ENCODE results near the gene ING5.
"Not testable (repeated sequence)": the region's sequence is repeated elsewhere in the genome, so short reads cannot be mapped to it uniquely, and the experiment has no call there.

The ING5 gene

GRCh38 chr2:241742320-241742939 lies 40.6 kb downstream of the ING5 start:
- FAIRE-seq: no peak

- FAIRE-seq: not testable (repeated sequence)
Measured at GRCh38 chr2:241743008-241743407, 41.2 kb downstream of the ING5 start.

- no peak for FAIRE-seq
Measured at GRCh38 chr2:241743620-241744019, 41.8 kb downstream of the ING5 start.

- FAIRE-seq: no peak
Measured at GRCh38 chr2:241744028-241744754, 42.4 kb downstream of the ING5 start.

- no peak for FAIRE-seq
Measured at GRCh38 chr2:241745276-241745675, 43.4 kb downstream of the ING5 start.

GRCh38 chr2:241746084-241746483 lies 44.2 kb downstream of the ING5 start:
- no peak for FAIRE-seq

GRCh38 chr2:241748468-241749256 lies 46.8 kb downstream of the ING5 start:
- FAIRE-seq: no peak

GRCh38 chr2:241750076-241750840 lies 48.4 kb downstream of the ING5 start:
- FAIRE-seq: no peak

GRCh38 chr2:241751152-241751551 lies 49.3 kb downstream of the ING5 start:
- no peak for FAIRE-seq

GRCh38 chr2:241751776-241752175 lies 49.9 kb downstream of the ING5 start:
- no peak for FAIRE-seq

- no peak for FAIRE-seq
Measured at GRCh38 chr2:241752253-241752652, 50.4 kb downstream of the ING5 start.

- no peak for FAIRE-seq
Measured at GRCh38 chr2:241752689-241753276, 50.9 kb downstream of the ING5 start.

GRCh38 chr2:241753493-241753892 lies 51.7 kb downstream of the ING5 start:
- FAIRE-seq: no peak

- FAIRE-seq: no peak
Measured at GRCh38 chr2:241754042-241754441, 52.2 kb downstream of the ING5 start.

GRCh38 chr2:241755166-241755565 lies 53.3 kb downstream of the ING5 start:
- no peak for FAIRE-seq

GRCh38 chr2:241755777-241756176 lies 53.9 kb downstream of the ING5 start:
- FAIRE-seq: no peak

GRCh38 chr2:241759067-241759807 lies 57.4 kb downstream of the ING5 start:
- FAIRE-seq: no peak

- FAIRE-seq: not testable (repeated sequence)
Measured at GRCh38 chr2:241759893-241760292, 58.1 kb downstream of the ING5 start.

- FAIRE-seq: no peak
Measured at GRCh38 chr2:241760301-241760771, 58.5 kb downstream of the ING5 start.

GRCh38 chr2:241762321-241762932 lies 60.6 kb downstream of the ING5 start:
- FAIRE-seq: no peak

GRCh38 chr2:241762933-241763369 lies 61.1 kb downstream of the ING5 start:
- no peak for FAIRE-seq

Measured in TTC549 (cell line).